NB4 (cell line): ENCODE measurements around the gene CPT1B.
"Not testable (repeated sequence)": the region's sequence is repeated elsewhere in the genome, so short reads cannot be mapped to it uniquely, and the experiment has no call there.

Experiments used
- CTCF ChIP-seq: IDR thresholded peaks from one replicate; pipeline ENCODE4 v1.5.1; 2012; ENCODE audit warnings: low read depth, low read length
- MYC ChIP-seq: IDR thresholded peaks from 2 replicates; pipeline ENCODE4 v1.6.1; 2011; ENCODE audit warnings: low read depth, low read length
- POLR2A ChIP-seq: IDR thresholded peaks from 2 replicates; pipeline ENCODE4 v1.6.1; 2011; ENCODE audit warnings: mild to moderate bottlenecking; ENCODE audit not compliant: insufficient read length; ENCODE audit errors: extremely low read depth
- TF ChIP-seq, protein P1 (sequence below): IDR thresholded peaks from 2 replicates; pipeline ENCODE4 v1.6.1; 2011; ENCODE audit warnings: low read depth, low read length

- not testable (repeated sequence) for TF ChIP-seq CTCF, POLR2A, MYC
- TF ChIP-seq, protein P1, sequence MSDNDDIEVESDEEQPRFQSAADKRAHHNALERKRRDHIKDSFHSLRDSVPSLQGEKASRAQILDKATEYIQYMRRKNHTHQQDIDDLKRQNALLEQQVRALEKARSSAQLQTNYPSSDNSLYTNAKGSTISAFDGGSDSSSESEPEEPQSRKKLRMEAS, result not testable (repeated sequence)
Observed at GRCh38 chr22:50614296-50614695, 36.1 kb upstream of the CPT1B start.
